GM10248 (cell line): ENCODE results near the gene SLC1A3.

ENCODE experiments used
- CTCF ChIA-PET: fragments of 300-600 bp; sonication (Branson Sonifier 250); formaldehyde crosslinking; extraction: SDS; loops from one replicate; lab custom pipeline; 2021; ENCODE audit warnings: antibody characterized with exemption; lab: Yijun Ruan, JAX
- POLR2A ChIA-PET: fragments of 350-650 bp; sonication (Branson Sonifier 250); formaldehyde crosslinking; extraction: SDS; loops from one replicate; lab custom pipeline; 2020; ENCODE audit warnings: antibody characterized with exemption; lab: Yijun Ruan, JAX
- DNase-seq: peaks from one replicate; pipeline ENCODE4 v3.0.0; 2012; ENCODE audit errors: extremely low spot score
- CTCF ChIP-seq: IDR thresholded peaks from 2 replicates; pipeline ENCODE4 v1.5.1; 2012; ENCODE audit warnings: mild to moderate bottlenecking, low read depth; ENCODE audit errors: extremely low read depth, missing control alignments, control extremely low read depth

Gene SLC1A3

GRCh38 chr5:36726317-36726716 is 119.9 kb downstream of the SLC1A3 start:
- CTCF ChIA-PET, result interaction anchor here (2.0 kb wide), 1 partner anchor 12 kb away, joined by 14 read pairs; no protein-coding TSS in a partner anchor
- POLR2A ChIA-PET, result no interaction called here
- DNase-seq, result no peak
- TF ChIP-seq CTCF, result no peak

- DNase-seq, result no peak
- CTCF ChIA-PET, result interaction anchor here (1.5 to 2.0 kb wide), 2 partner anchors 12 to 142 kb away, joined by 4 to 14 read pairs; no protein-coding TSS in a partner anchor
- TF ChIP-seq CTCF, result no peak
- POLR2A ChIA-PET, result no interaction called here
Observed at GRCh38 chr5:36726767-36727166, 120.4 kb downstream of the SLC1A3 start.

GRCh38 chr5:36728697-36729543 is 122.5 kb downstream of the SLC1A3 start:
- ChIA-PET POLR2A (no interaction called here), CTCF (interaction anchor here (0.6 to 3.9 kb wide), 22 partner anchors 9 to 286 kb away, joined by 3 to 72 read pairs (median 5); partner anchors contain the start of gene NIPBL)
- peak; percentile 62 for DNase-seq
- TF ChIP-seq CTCF, result peak; percentile 75

- CTCF ChIA-PET, result interaction anchor here (0.8 to 3.9 kb wide), 16 partner anchors 8 to 275 kb away, joined by 3 to 72 read pairs (median 5); partner anchors contain the start of gene NIPBL
Observed at GRCh38 chr5:36730537-36731216, 124.3 kb downstream of the SLC1A3 start.

GRCh38 chr5:36733183-36733582 is 126.8 kb downstream of the SLC1A3 start:
- TF ChIP-seq CTCF, result no peak
- CTCF ChIA-PET, result interaction anchor here (1.9 to 8.0 kb wide), 2 partner anchors 11 to 137 kb away, joined by 9 to 95 read pairs; no protein-coding TSS in a partner anchor
- POLR2A ChIA-PET, result no interaction called here
- no peak for DNase-seq

More at GRCh38 chr5:36730537-36731216, 124.3 kb downstream of the SLC1A3 start:
- no peak for TF ChIP-seq CTCF
- DNase-seq, result no peak
- POLR2A ChIA-PET, result no interaction called here

GRCh38 chr5:36734422-36734821 is 128.0 kb downstream of the SLC1A3 start:
- TF ChIP-seq CTCF, result no peak
- CTCF ChIA-PET, result interaction anchor here (0.8 to 8.0 kb wide), 6 partner anchors 9 to 271 kb away, joined by 3 to 95 read pairs (median 7); no protein-coding TSS in a partner anchor
- DNase-seq, result no peak
- POLR2A ChIA-PET, result no interaction called here
